Measurements from ENCODE around the gene USP34. TPM values are rescaled to one million over a fixed set of nuclear protein-coding genes. Genes with fewer than 3 reads are reported as not detected.

The USP34 gene
- total RNA-seq, 1 donor from 2014 or later: 157 TPM

- DNase-seq (ENCODE audit: low spot score in 2 of 2, unreplicated experiment in 2 of 2): no peak
Measured at GRCh38 chr2:61335187-61335586, 135.7 kb downstream of the USP34 start.

GRCh38 chr2:61334466-61334865, 136.4 kb downstream of the USP34 start:
- Mint-ChIP-seq H3K27me3 (ENCODE audit: low read depth) (no peaks in the 10 kb centered on the region), H3K27ac (no peak overlapping the region), H3K4me3 (no peak overlapping the region), H3K9me3 (no peaks in the 10 kb centered on the region), H3K4me1 (no peaks in the 10 kb centered on the region), H3K36me3 (peaks cover 25% of the 10 kb centered on the region)
- no peak for DNase-seq (ENCODE audit: low spot score in 2 of 2, unreplicated experiment in 2 of 2)
- TF ChIP-seq CTCF (IDR thresholded peaks at IDR 0.05; ENCODE audit: unreplicated experiment): no peak

More at GRCh38 chr2:61335187-61335586, 135.7 kb downstream of the USP34 start:
- Mint-ChIP-seq H3K4me1 (no peaks in the 10 kb centered on the region), H3K9me3 (no peaks in the 10 kb centered on the region), H3K36me3 (peaks cover 23% of the 10 kb centered on the region), H3K4me3 (no peak overlapping the region), H3K27ac (peak overlapping the region; percentile 12), H3K27me3 (ENCODE audit: low read depth) (no peaks in the 10 kb centered on the region)
- no peak for TF ChIP-seq CTCF (IDR thresholded peaks at IDR 0.05; ENCODE audit: unreplicated experiment)

- DNase-seq (ENCODE audit: low spot score in 2 of 2, unreplicated experiment in 2 of 2): no peak
- peak overlapping the region; percentile 15 for H3K27ac Mint-ChIP-seq
Measured at GRCh38 chr2:61328707-61329251, 142.1 kb downstream of the USP34 start.

GRCh38 chr2:61327173-61327572, 143.7 kb downstream of the USP34 start:
- no peaks in the 10 kb centered on the region for H3K9me3 Mint-ChIP-seq
- H3K27me3 Mint-ChIP-seq (ENCODE audit: low read depth): no peaks in the 10 kb centered on the region
- no peak for TF ChIP-seq CTCF (IDR thresholded peaks at IDR 0.05; ENCODE audit: unreplicated experiment)
- peaks cover 5% of the 10 kb centered on the region for H3K4me1 Mint-ChIP-seq
- H3K4me3 Mint-ChIP-seq: no peak overlapping the region
- peaks cover 25% of the 10 kb centered on the region for H3K36me3 Mint-ChIP-seq
- no peak overlapping the region for H3K27ac Mint-ChIP-seq
- DNase-seq (ENCODE audit: low spot score in 2 of 2, unreplicated experiment in 2 of 2): no peak

More at GRCh38 chr2:61328707-61329251, 142.1 kb downstream of the USP34 start:
- no peak for TF ChIP-seq CTCF (IDR thresholded peaks at IDR 0.05; ENCODE audit: unreplicated experiment)
- peaks cover 5% of the 10 kb centered on the region for H3K4me1 Mint-ChIP-seq
- H3K4me3 Mint-ChIP-seq: no peak overlapping the region
- H3K9me3 Mint-ChIP-seq: no peaks in the 10 kb centered on the region
- H3K27me3 Mint-ChIP-seq (ENCODE audit: low read depth): no peaks in the 10 kb centered on the region
- H3K36me3 Mint-ChIP-seq: peaks cover 24% of the 10 kb centered on the region

GRCh38 chr2:61326423-61326822, 144.5 kb downstream of the USP34 start:
- no peaks in the 10 kb centered on the region for H3K27me3 Mint-ChIP-seq (ENCODE audit: low read depth)
- H3K9me3 Mint-ChIP-seq: no peaks in the 10 kb centered on the region
- no peak for DNase-seq (ENCODE audit: low spot score in 2 of 2, unreplicated experiment in 2 of 2)
- H3K4me3 Mint-ChIP-seq: no peak overlapping the region
- TF ChIP-seq CTCF (IDR thresholded peaks at IDR 0.05; ENCODE audit: unreplicated experiment): no peak
- H3K27ac Mint-ChIP-seq: no peak overlapping the region
- H3K4me1 Mint-ChIP-seq: peaks cover 5% of the 10 kb centered on the region
- peaks cover 30% of the 10 kb centered on the region for H3K36me3 Mint-ChIP-seq

GRCh38 chr2:61320181-61320580, 150.7 kb downstream of the USP34 start:
- H3K36me3 Mint-ChIP-seq: peaks cover 24% of the 10 kb centered on the region
- no peak overlapping the region for H3K4me3 Mint-ChIP-seq
- no peak for DNase-seq (ENCODE audit: low spot score in 2 of 2, unreplicated experiment in 2 of 2)
- no peaks in the 10 kb centered on the region for H3K4me1 Mint-ChIP-seq
- H3K27me3 Mint-ChIP-seq (ENCODE audit: low read depth): no peaks in the 10 kb centered on the region
- no peak for TF ChIP-seq CTCF (IDR thresholded peaks at IDR 0.05; ENCODE audit: unreplicated experiment)
- H3K27ac Mint-ChIP-seq: no peak overlapping the region
- no peaks in the 10 kb centered on the region for H3K9me3 Mint-ChIP-seq
